Daoy (cell line): ENCODE results near the gene ASPHD2. TPM values are rescaled to one million over a fixed set of nuclear protein-coding genes. Genes with fewer than 3 reads are reported as not detected.

Experiments
- total RNA-seq: library from RNA; depleted of rRNA; stranded (reverse); fragments of >200 nt; shearing (Covaris generic); gene quantifications from 2 replicates; pipeline ENCODE4 v1.2.3, GENCODE V29; 2014; rRNA removed

ASPHD2 gene
- total RNA-seq, 1 experiment from 2014 or later, result 4.2 TPM

Other genes starting within 250 kb of the ASPHD2 start
- 29.3 and 38.2 TPM in 2 replicates for gene HPS4, start 54.5 kb downstream of the ASPHD2 start, total RNA-seq
- gene SRRD, start 54.6 kb downstream of the ASPHD2 start, total RNA-seq, result 32.8 and 43.5 TPM in 2 replicates
- 42.9 and 64.3 TPM in 2 replicates for gene TFIP11, start 83.2 kb downstream of the ASPHD2 start, total RNA-seq
- gene TPST2, start 160.9 kb downstream of the ASPHD2 start, total RNA-seq, result 23.1 and 24.6 TPM in 2 replicates
- not detected in 2 replicates for gene CRYBB1, start 188.8 kb downstream of the ASPHD2 start, total RNA-seq
- not detected in 2 replicates for gene CRYBA4, start 192.7 kb downstream of the ASPHD2 start, total RNA-seq
- gene MIAT, start 228.3 kb downstream of the ASPHD2 start, total RNA-seq, result 0.06 and 0.27 TPM in 2 replicates